C4-2B (cell line): ENCODE measurements around the gene INPP5F.

Experiments used
- H3K27ac ChIP-seq: fragments of 450-650 bp; 2 replicates; pipeline ENCODE4 v1.5.1; 2017
- ZFX ChIP-seq: fragments of 450-650 bp; IDR thresholded peaks from 2 replicates; pipeline ENCODE4 v1.6.1; 2017
- TF ChIP-seq, protein P1 (sequence below): fragments of 450-650 bp; conservative IDR thresholded peaks from 2 replicates; pipeline ENCODE4 v1.5.1; 2017; ENCODE audit warnings: mild to moderate bottlenecking

Gene INPP5F

DNA sequence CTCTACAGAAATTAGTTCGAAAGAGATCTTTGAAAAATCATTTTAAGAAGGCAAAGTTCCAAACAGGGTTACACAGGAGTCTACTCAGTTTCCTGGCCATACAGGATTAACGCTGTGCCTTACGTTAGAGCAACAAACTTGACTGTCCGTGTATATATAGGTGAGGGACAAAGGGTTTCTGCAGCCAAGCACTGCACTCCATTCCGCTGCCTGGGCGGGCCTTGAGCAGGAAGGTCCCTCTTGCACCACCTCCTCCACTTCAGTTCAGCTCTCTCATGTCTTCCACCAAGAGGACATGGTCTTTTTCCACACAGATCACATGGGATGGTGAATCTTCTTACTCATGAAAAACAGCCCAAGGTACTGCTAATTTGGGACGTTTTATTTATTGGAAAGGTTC, 103.6 kb downstream of the INPP5F start:
- no peak overlapping the region for H3K27ac ChIP-seq
- no peak for TF ChIP-seq ZFX
- TF ChIP-seq, protein P1, sequence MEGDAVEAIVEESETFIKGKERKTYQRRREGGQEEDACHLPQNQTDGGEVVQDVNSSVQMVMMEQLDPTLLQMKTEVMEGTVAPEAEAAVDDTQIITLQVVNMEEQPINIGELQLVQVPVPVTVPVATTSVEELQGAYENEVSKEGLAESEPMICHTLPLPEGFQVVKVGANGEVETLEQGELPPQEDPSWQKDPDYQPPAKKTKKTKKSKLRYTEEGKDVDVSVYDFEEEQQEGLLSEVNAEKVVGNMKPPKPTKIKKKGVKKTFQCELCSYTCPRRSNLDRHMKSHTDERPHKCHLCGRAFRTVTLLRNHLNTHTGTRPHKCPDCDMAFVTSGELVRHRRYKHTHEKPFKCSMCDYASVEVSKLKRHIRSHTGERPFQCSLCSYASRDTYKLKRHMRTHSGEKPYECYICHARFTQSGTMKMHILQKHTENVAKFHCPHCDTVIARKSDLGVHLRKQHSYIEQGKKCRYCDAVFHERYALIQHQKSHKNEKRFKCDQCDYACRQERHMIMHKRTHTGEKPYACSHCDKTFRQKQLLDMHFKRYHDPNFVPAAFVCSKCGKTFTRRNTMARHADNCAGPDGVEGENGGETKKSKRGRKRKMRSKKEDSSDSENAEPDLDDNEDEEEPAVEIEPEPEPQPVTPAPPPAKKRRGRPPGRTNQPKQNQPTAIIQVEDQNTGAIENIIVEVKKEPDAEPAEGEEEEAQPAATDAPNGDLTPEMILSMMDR, result no peak

DNA sequence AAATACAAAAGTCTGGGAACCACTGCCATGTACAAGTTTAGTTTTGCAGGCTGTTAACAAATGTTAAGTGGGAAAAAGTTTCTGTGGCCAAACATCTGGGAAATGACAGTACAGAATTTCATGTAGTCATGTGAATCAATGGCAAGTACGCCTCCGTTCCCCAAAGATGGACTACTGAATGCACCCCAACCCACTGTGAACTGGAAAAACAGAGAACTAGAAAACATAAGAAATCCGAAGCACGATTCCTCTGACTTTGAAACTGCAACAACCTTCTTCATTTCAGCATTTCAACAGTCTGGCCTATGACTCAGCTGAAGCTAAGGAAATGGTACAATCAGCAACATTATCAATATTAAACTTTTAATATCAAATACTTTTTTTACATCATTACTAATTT, 105.0 kb downstream of the INPP5F start:
- H3K27ac ChIP-seq, result no peak overlapping the region
- TF ChIP-seq ZFX, result no peak
- TF ChIP-seq, protein P1, result no peak

DNA sequence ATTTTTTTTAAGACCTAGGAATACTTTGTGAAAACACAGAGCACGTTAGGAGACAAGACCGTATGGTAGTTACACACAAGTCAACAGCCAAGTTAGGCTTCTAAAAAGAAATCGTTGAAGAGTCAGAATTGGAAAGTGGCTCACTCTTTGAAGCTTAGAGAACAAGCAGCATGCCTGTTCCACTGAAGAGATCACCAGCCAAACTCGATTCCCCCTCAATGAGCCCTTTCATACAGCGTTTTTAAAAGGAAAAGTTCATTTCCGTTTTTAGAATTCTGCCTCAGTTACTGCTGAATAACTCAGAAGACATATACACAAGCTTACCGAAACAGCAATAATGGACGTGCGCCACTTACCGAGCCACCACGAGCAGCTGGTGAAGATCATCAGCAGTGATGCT, 105.8 kb downstream of the INPP5F start:
- no peak for TF ChIP-seq ZFX
- TF ChIP-seq, protein P1, result no peak
- no peak overlapping the region for H3K27ac ChIP-seq

DNA sequence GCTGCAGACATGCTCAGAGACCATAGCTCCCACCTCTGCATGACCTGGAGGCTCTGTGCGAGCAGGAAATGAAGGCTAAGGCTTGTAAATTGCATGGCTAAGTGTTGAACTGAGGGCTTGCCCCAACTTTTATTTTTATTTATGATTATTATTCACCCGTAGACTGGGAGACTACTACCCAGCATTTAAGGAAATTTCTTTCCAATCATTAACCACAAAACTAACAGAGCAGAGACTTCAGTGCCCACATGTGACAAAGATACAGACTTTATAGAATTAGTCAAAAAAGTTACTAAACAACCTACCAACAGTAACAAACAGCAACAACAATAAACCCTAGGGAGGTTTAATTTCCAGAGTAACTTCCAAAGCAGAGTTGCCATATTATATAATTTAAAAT, 107.1 kb downstream of the INPP5F start:
- TF ChIP-seq, protein P1, result no peak
- TF ChIP-seq ZFX, result no peak
- H3K27ac ChIP-seq, result no peak overlapping the region

DNA sequence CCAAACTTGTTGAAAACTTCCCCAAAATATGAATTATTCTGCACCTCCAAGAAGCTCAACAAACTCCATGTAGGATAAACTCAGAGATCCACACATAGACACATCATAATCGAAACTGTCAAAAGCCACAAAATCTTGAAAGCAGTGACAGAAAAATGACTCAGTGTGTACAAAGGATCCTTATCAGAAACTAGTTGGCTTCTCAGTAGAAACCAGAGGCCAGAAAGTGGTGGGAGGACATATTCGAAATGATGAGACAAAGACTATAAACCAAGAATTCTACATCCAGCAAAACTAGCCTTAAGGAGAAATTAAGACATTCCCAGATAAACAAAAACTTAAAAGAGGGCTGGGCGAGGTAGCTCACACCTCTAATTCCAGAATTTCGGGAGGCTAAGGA, 108.3 kb downstream of the INPP5F start:
- H3K27ac ChIP-seq, result no peak overlapping the region
- no peak for TF ChIP-seq ZFX
- TF ChIP-seq, protein P1, result no peak

DNA sequence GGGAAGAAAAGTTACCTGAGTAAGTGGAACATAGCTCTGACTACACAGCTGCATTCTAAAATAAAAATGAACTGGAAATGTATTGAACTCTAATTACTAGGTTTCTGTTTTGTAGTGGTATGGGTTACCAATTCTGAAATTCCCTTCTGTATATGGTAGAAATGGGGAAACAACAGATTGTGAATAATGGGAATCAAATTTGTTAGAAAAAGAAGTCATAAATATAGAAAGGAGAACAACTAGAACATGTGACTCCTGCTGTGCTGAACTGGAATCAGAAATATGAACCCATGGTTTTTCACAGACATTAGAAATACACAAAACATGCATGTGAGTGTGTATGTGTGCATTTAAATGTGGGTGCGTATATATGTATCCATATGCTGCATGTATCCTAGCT, 119.8 kb downstream of the INPP5F start:
- no peak for TF ChIP-seq ZFX
- TF ChIP-seq, protein P1, result no peak
- no peak overlapping the region for H3K27ac ChIP-seq

DNA sequence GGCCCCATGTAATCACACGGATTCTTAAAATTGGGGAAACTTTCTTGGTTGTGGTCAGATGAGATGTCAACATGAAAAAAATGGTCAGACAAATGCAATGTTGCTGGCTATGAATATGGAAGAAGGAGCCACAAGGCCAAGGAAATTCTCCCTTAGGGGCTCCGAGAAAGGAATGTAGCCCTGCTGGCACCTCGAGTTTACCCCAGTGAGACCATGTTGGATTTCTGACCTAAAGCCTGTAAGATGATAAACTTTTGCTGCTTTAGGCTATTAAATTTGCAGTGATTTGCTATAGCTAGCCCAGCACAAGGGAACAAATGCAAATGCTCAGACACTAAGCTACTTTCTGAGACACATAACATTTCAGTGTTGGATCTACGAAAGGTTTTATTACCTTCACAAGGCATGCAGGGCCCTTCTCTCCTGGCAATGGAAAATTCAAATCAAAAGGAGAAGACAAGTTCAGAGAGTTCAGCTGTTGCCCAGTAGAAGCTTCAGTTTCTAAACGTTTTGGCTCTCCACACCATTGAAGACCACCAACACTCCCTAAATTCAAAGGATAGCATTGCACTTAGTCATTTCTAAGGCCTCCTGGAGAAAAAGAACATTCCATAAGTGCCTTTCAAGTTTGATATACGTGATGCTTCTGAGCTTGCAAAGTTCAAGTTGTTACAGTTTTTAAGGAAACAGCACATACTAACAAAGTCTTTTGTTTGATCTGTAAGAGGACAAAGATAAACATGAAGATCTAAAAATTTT, 123.4 kb downstream of the INPP5F start:
- H3K27ac ChIP-seq, result no peak overlapping the region
- TF ChIP-seq ZFX, result no peak
- TF ChIP-seq, protein P1, result no peak
